Measurements from ENCODE around the gene RBM42. TPM values are rescaled to one million over a fixed set of nuclear protein-coding genes. Genes with fewer than 3 reads are reported as not detected.
"Not testable (repeated sequence)": the region's sequence is repeated elsewhere in the genome, so short reads cannot be mapped to it uniquely, and the experiment has no call there.

Gene RBM42
- total RNA-seq, 3 donors from 2014 or later, result 136 to 153 (median 139) TPM

- not testable (repeated sequence) for H3K4me3 Mint-ChIP-seq; ATAC-seq; H3K9me3 Mint-ChIP-seq; DNase-seq; H3K27me3 Mint-ChIP-seq (ENCODE audit: low read depth)
- Mint-ChIP-seq H3K4me1 (ENCODE audit: low read depth) (peaks cover 19% of the 10 kb centered on the region), H3K36me3 (ENCODE audit: insufficient read depth) (peaks cover 29% of the 10 kb centered on the region)
Measured at GRCh38 chr19:35654828-35655227, 26.0 kb downstream of the RBM42 start.

- ATAC-seq (no peak), DNase-seq (no peak)
- Mint-ChIP-seq H3K4me3 (no peak overlapping the region), H3K9me3 (no peaks in the 10 kb centered on the region), H3K4me1 (ENCODE audit: low read depth) (peaks cover 13% of the 10 kb centered on the region), H3K36me3 (ENCODE audit: insufficient read depth) (peaks cover 31% of the 10 kb centered on the region), H3K27me3 (ENCODE audit: low read depth) (no peaks in the 10 kb centered on the region)
Measured at GRCh38 chr19:35655600-35655999, 26.8 kb downstream of the RBM42 start.

- DNase-seq (no peak), ATAC-seq (no peak)
- H3K9me3 Mint-ChIP-seq, result no peaks in the 10 kb centered on the region
- peaks cover 38% of the 10 kb centered on the region for H3K36me3 Mint-ChIP-seq (ENCODE audit: insufficient read depth)
- no peaks in the 10 kb centered on the region for H3K27me3 Mint-ChIP-seq (ENCODE audit: low read depth)
- no peak overlapping the region for H3K4me3 Mint-ChIP-seq
- H3K4me1 Mint-ChIP-seq (ENCODE audit: low read depth), result peaks cover 5% of the 10 kb centered on the region
Measured at GRCh38 chr19:35656700-35657099, 27.9 kb downstream of the RBM42 start.

GRCh38 chr19:35657904-35658700 lies 29.3 kb downstream of the RBM42 start:
- no peaks in the 10 kb centered on the region for H3K9me3 Mint-ChIP-seq
- H3K4me3 Mint-ChIP-seq, result no peak overlapping the region
- peaks cover 2% of the 10 kb centered on the region for H3K4me1 Mint-ChIP-seq (ENCODE audit: low read depth)
- no peak for DNase-seq
- peak; percentile 54 to 66 for ATAC-seq
- H3K27me3 Mint-ChIP-seq (ENCODE audit: low read depth), result no peaks in the 10 kb centered on the region
- peaks cover 44% of the 10 kb centered on the region for H3K36me3 Mint-ChIP-seq (ENCODE audit: insufficient read depth)

- Mint-ChIP-seq H3K4me1 (ENCODE audit: low read depth) (no peaks in the 10 kb centered on the region), H3K9me3 (no peaks in the 10 kb centered on the region), H3K4me3 (no peak overlapping the region), H3K36me3 (ENCODE audit: insufficient read depth) (peaks cover 30% of the 10 kb centered on the region), H3K27me3 (ENCODE audit: low read depth) (no peaks in the 10 kb centered on the region)
- DNase-seq (no peak), ATAC-seq (no peak)
Measured at GRCh38 chr19:35661995-35662340, 33.1 kb downstream of the RBM42 start.

GRCh38 chr19:35663981-35664380 lies 35.1 kb downstream of the RBM42 start:
- H3K4me3 Mint-ChIP-seq, result no peak overlapping the region
- H3K9me3 Mint-ChIP-seq, result no peaks in the 10 kb centered on the region
- no peak for DNase-seq
- no peak for ATAC-seq
- H3K27me3 Mint-ChIP-seq (ENCODE audit: low read depth), result no peaks in the 10 kb centered on the region
- H3K36me3 Mint-ChIP-seq (ENCODE audit: insufficient read depth), result peaks cover 20% of the 10 kb centered on the region
- H3K4me1 Mint-ChIP-seq (ENCODE audit: low read depth), result no peaks in the 10 kb centered on the region

- no peak for ATAC-seq
- Mint-ChIP-seq H3K36me3 (ENCODE audit: insufficient read depth) (peaks cover 17% of the 10 kb centered on the region), H3K9me3 (no peaks in the 10 kb centered on the region), H3K27me3 (ENCODE audit: low read depth) (peaks cover 10% of the 10 kb centered on the region), H3K4me1 (ENCODE audit: low read depth) (no peaks in the 10 kb centered on the region), H3K4me3 (no peak overlapping the region)
- DNase-seq, result no peak
Measured at GRCh38 chr19:35665157-35665556, 36.3 kb downstream of the RBM42 start.

- no peaks in the 10 kb centered on the region for H3K9me3 Mint-ChIP-seq
- H3K27me3 Mint-ChIP-seq (ENCODE audit: low read depth), result peaks cover 10% of the 10 kb centered on the region
- no peak overlapping the region for H3K4me3 Mint-ChIP-seq
Measured at GRCh38 chr19:35665604-35666003, 36.8 kb downstream of the RBM42 start.

GRCh38 chr19:35666251-35666913 lies 37.5 kb downstream of the RBM42 start, which contains the start of gene UPK1A:
Gene UPK1A, plus strand, starts transcription at chr19:35666517. Its CDS starts 296 bp downstream, at chr19:35666813.
- no peaks in the 10 kb centered on the region for H3K4me1 Mint-ChIP-seq (ENCODE audit: low read depth)
- DNase-seq (no peak), ATAC-seq (no peak)
- no peak within 1 kb of the TSS for H3K4me3 Mint-ChIP-seq
- H3K9me3 Mint-ChIP-seq, result no peaks in the 10 kb centered on the region
- peaks cover 10% of the 10 kb centered on the region for H3K27me3 Mint-ChIP-seq (ENCODE audit: low read depth)
- H3K36me3 Mint-ChIP-seq (ENCODE audit: insufficient read depth), result peaks cover 12% of the 10 kb centered on the region

More at GRCh38 chr19:35665604-35666003, 36.8 kb downstream of the RBM42 start:
- Mint-ChIP-seq H3K36me3 (ENCODE audit: insufficient read depth) (peaks cover 17% of the 10 kb centered on the region), H3K4me1 (ENCODE audit: low read depth) (no peaks in the 10 kb centered on the region)
- DNase-seq, result no peak
- ATAC-seq, result no peak

- H3K4me3 Mint-ChIP-seq, result no peak overlapping the region
- no peaks in the 10 kb centered on the region for H3K9me3 Mint-ChIP-seq
- H3K4me1 Mint-ChIP-seq (ENCODE audit: low read depth), result peaks cover 7% of the 10 kb centered on the region
Measured at GRCh38 chr19:35669566-35669965, 40.7 kb downstream of the RBM42 start.

GRCh38 chr19:35669974-35670373 lies 41.1 kb downstream of the RBM42 start:
- H3K4me1 Mint-ChIP-seq (ENCODE audit: low read depth), result peaks cover 7% of the 10 kb centered on the region
- H3K27me3 Mint-ChIP-seq (ENCODE audit: low read depth), result peaks cover 23% of the 10 kb centered on the region
- no peak for DNase-seq
- no peaks in the 10 kb centered on the region for H3K9me3 Mint-ChIP-seq
- no peak for ATAC-seq
- no peak overlapping the region for H3K4me3 Mint-ChIP-seq
- H3K36me3 Mint-ChIP-seq (ENCODE audit: insufficient read depth), result no peaks in the 10 kb centered on the region

More at GRCh38 chr19:35669566-35669965, 40.7 kb downstream of the RBM42 start:
- DNase-seq (no peak), ATAC-seq (no peak)
- Mint-ChIP-seq H3K27me3 (ENCODE audit: low read depth) (peaks cover 23% of the 10 kb centered on the region), H3K36me3 (ENCODE audit: insufficient read depth) (no peaks in the 10 kb centered on the region)

GRCh38 chr19:35670686-35671085 lies 41.9 kb downstream of the RBM42 start:
- ATAC-seq (no peak), DNase-seq (no peak)
- H3K9me3 Mint-ChIP-seq, result no peaks in the 10 kb centered on the region
- peaks cover 24% of the 10 kb centered on the region for H3K27me3 Mint-ChIP-seq (ENCODE audit: low read depth)
- H3K4me3 Mint-ChIP-seq, result no peak overlapping the region
- H3K4me1 Mint-ChIP-seq (ENCODE audit: low read depth), result peaks cover 7% of the 10 kb centered on the region
- no peaks in the 10 kb centered on the region for H3K36me3 Mint-ChIP-seq (ENCODE audit: insufficient read depth)

- Mint-ChIP-seq H3K4me1 (ENCODE audit: low read depth) (peaks cover 7% of the 10 kb centered on the region), H3K4me3 (no peak overlapping the region), H3K27me3 (ENCODE audit: low read depth) (peaks cover 27% of the 10 kb centered on the region), H3K9me3 (no peaks in the 10 kb centered on the region), H3K36me3 (ENCODE audit: insufficient read depth) (no peaks in the 10 kb centered on the region)
- DNase-seq (no peak), ATAC-seq (no peak)
Measured at GRCh38 chr19:35671818-35672217, 43.0 kb downstream of the RBM42 start.

- Mint-ChIP-seq H3K4me3 (peak overlapping the region; percentile 59), H3K27me3 (ENCODE audit: low read depth) (peaks cover 27% of the 10 kb centered on the region), H3K36me3 (ENCODE audit: insufficient read depth) (no peaks in the 10 kb centered on the region), H3K4me1 (ENCODE audit: low read depth) (peaks cover 7% of the 10 kb centered on the region), H3K9me3 (no peaks in the 10 kb centered on the region)
- DNase-seq, result peak; percentile 21
- ATAC-seq, result peak; percentile 91 to 96
Measured at GRCh38 chr19:35673121-35673804, 44.4 kb downstream of the RBM42 start.

All from activated T-cell treated with anti-CD3 and anti-CD28 coated beads, Interleukin-2, amount 50 U/mL, for 4 hours (primary cell).